HG03097 (cell line): ENCODE results near the gene KRTAP5-1.

ENCODE experiments used
- ATAC-seq: cut with Tn5 transposase; IDR thresholded peaks from one replicate; pipeline ENCODE4 v1.9.1; 2021; ENCODE audit not compliant: unreplicated experiment, low FRiP score

The KRTAP5-1 gene

DNA sequence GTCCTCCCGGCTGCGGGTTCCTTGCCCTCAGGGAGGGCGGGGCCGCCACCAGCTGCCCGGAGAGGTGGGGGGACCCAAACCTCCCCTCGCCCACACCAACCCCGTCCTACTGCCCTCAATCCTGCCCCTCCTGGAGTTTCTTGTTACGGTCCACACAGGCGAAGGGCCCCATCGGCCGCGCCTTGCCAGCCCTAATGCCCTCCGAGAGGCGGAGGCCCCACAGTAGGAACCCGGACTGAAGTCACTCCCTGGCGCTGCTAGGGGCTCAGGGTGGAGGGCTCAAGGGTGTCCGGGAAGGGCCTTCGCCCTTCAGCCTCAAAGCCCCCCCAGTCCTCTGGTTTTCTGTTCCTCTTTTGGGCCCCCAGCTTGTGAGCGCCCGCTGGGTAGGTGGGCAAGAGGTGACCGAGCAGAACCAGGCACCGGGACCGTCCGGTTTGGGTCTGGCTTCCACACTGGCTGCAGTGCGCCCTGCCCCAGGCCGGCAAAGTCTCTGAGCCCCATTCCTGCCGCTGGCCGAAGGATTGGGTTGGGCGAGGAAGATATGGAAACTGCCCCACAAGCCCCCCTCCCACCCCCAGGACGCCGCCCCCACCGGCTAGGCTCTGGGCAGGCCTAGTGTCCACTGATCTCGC is 37.5 kb downstream of the KRTAP5-1 start:
- ATAC-seq, result no peak

DNA sequence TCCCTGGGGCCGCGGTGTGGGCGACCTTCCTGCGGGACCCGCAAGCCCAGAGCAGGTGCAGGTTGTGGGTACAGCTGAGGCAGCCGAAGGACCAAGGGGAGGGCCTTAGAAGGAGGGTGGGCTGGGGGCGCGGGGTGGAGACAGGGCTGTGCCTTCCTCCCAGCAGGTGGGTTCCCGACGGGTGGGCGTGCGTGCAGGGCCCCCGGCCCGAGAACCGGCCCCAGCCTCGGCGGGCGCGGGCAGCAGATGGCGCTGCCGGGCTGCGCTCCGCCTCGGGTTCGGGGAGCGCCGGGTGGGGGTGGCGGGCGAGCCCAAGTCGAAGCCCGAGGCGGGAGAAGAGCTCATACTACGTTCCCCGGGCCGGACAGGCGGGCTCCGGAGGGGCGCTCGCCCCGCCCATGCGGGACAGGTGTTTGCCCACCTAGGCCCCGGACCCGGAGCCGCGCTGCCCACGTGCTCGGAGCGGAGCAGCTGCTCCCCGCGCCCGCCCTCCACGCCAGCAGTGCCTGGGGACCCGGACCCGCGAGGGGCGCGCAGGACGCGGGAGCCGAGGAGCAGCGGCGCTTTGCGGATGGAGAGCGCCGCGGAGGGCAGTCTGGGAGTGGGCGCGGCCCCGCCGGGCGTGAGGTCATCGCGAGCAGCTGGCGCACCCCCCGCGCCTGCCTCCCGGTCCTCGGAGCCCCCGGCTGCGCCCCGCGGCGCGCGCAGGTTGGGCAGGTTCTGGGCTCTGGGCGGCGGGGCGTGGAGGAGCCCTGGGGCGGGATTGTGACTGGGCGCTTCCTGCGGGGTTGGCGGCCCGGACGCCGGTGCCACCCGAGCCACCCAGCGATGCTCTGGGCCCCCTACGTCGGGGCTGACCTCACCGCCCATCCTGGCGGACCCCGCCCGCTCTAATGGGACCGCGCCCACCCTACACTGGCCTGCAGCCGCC is 38.3 kb downstream of the KRTAP5-1 start:
- ATAC-seq, result no peak

DNA sequence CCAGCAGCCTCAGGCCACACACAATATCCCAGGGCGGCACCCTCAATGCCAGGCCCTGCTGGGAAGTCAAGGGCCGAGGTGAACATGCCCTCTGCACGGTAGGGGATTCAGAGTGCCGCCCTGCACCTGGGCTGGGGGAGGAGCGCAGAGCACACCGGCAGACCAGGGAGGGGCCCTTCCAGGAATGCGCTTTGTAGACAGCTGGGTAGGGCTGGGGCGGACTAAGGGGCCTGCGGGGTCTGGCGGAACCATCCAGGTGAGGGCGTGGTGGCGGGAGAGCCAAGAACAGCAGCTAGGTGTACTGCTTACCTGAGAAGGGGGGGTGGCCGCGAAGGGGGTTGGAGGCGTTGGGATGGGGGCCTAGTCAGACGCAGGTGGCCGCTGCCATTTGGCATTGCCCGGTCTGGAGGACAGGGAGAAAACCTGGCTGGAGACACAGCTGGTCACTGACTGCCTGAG is 39.0 kb downstream of the KRTAP5-1 start:
- ATAC-seq, result no peak

DNA sequence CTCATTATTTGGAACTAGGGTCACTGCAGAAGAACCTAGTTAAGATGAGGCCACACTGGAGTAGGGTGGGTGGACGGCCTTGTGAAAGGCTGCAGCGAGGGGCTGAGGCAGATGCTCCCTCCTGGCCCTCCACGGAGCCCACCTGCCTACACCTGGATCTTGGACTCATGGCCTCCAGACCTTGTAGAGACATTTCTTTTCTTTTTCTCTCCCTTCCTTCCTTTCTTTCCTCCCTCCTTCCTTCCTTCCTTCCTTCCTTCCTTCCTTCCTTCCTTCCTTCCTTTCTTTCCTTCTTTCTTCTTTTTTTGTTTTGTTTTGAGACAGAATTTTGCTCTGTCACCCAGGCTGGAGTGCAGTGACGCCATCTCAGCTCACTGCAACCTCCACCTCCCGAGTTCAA is 39.7 kb downstream of the KRTAP5-1 start:
- no peak for ATAC-seq

DNA sequence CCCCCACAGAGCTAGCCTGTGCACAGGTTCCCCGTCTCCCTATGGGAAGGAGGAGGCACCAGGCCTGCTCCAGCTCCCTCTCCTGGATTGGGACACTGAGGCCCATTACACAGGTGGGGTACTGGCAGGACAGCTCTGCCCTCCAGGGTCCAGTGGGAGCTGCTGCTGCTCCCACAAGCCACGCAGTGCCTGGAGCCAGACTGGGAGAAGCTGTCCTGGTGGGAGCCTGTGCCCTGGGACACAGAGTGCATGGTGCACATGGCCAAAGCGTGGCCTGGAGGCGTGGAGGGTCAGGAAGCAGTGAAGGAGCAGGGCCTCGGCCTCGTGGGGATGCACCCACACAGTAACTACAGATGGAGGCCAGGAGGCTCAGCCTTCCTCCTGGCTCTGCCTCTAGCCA is 40.5 kb downstream of the KRTAP5-1 start:
- ATAC-seq, result no peak

DNA sequence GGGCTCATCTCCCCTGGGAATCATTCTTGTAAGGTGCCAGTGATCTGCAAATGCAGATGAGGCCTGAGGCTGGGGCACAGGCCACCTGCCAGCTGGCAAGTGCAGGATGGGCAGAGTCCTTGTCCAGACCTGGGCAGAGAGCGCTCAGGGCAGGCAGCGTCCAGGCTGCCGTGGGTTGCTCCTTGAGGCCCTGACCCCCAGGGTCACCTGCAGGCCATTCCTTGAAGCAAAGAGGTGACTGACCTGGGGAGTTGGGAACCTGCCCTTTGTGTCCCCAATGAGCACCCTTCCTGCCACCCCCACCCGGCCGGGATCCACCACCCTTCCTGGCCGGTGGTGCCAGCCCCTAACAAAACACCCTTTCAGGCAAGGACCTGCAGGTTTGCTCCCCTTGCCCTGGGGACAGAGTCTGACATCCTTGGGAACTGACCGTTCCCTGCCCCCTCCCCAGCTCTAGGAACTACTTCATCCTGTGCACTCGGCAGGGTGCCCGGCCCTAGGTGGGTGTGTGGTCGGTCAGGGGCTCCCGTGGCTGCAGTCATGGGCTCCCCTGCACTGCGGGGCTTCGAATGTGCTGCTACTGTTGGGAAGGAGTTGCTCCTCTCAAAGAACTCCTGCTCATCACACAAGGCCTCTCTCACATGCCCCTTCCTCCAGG is 41.3 kb downstream of the KRTAP5-1 start:
- no peak for ATAC-seq

DNA sequence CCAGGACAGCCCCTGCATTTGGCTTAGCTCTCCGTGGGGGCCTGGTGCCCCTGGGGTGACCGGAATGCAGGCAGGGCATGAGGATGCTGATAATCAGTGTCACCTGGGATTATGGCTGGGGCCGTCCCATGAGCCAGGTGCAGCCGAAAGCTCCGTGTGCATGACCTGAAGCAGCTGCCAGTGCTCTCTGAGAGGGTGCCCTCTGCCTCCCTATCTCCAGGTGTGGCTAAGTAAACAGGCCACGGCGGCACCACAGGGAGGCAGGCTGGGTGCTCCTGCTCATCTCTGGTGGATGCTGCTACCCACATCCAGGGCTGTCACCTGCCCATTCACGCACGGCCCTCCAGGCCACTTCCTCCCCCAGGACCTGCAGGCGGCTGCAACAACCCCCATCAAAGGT is 42.8 kb downstream of the KRTAP5-1 start:
- no peak for ATAC-seq

DNA sequence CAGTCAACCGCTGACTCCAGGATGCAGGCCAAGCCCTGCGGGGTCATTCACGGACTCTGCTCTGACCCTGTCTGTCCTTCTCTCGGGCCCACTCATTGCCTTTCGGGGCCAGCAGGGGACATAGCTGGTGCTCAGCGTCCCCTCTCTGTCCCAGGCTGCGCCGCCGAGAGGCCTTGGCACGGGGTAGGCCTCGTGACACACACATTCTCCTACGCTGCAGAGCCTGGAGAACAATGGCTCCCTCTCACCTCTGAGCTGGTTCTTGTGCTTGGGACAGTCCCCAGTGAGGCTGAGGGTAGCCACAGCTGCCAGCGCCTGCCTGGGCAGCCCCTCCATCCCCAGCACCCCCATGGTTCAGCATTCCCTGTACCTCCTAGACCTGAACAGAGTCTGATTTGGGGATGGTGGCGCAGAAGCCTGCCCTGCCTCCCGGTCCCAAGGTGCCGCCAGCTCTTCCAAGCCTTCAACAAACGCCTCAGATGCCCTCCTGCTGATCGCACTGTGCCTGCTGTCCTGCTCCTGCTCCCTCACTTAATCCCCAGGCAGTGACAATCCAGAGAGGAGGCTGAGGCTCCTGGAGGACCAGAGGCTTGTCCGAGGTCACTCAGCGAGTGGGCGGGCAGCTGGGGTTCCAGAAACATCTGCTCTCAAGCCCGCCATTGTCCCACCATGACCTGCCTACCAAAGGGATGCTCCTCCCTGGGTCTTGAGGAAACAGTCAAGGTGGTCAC is 43.4 kb downstream of the KRTAP5-1 start:
- ATAC-seq, result no peak

DNA sequence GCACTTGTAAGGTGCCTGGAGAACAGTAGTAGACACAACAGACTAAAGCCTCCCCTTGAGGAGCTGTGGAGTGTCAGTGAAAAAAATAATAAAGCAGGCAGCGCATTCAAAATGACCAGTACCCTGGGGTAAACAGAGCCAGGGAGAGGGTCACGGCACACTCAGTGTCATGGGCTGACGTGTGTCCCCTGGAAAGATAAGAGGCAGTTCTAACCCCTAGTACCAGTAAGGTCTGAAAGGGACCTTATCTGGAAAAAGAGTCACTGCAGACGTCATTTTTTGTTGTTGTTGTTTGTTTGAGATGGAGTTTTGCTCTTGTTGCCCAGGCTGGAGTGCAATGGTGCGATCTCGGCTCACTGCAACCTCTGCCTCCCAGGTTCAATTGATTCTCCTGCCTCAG is 45.0 kb downstream of the KRTAP5-1 start:
- no peak for ATAC-seq

DNA sequence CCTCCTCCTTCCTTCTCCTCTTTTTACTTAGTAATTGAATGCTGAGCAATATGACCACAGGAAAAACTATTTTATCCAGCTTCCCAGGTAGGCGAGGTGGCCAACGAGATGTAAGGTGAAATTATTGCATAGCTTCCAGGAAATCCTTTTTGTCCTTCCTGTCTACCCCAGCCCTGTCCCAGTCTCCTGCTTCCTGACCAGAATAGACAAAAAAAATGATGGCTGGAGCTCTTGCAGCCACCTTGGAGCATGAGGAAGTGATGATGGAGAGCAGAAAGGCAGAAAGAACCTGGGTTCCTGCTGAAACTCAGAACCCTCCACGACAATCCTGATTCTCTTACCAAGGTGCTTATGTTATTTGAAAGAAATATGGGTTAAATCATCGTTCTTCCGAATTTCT is 46.9 kb downstream of the KRTAP5-1 start:
- no peak for ATAC-seq

DNA sequence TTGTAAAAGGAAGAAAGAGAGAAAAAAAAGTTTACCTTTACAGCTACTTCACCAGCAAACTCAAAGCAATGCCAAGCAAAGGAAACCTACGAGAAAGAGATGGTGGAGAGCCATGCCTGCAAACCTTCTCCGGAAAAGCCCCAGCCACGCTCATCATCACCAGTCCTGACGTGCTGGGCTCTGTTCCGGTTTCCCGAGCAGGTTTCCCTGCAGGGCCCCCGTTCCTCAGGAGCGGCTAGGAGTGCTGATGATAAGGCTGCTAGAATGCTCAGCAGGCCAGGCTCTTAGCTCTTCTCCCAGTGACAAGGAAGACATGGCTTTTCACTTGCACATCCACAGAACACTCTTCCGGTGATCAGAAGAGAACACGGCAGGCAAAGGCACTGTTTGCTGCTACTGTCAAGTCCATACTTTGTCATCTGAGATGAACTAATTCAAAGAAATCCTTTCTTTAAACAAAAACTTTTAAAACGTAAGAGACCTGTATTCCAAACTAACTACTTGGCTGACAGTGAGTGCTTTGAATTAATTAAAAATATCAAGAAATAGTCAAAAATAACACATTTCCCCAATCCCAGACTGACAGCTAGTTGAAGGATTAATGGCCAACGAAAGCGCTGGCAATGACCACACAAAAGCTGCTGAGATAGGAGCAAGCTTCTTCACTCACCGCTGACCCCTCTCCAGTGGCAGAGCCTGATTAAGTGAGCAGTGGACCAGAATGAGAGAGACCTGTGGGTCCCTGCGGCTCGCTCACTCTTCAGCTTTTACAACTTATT is 48.8 kb downstream of the KRTAP5-1 start:
- no peak for ATAC-seq

DNA sequence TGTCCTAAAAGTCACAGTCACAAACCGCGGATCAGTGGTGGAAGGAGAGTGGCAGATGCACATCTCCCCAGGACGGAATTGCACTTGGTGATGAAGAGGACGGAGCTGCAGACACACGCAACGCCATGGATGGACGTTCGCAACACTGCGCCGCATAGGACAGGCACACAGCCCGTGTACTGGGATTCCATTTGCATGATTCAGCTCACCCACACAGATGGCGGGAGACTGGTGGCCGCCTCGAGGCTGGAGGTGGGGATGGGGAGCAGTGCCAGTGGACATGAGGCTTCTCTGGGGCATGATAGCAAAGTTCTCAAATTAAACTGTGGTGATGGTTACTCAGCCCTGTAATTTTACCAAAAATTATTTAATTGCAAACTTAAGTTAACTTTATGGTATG is 50.4 kb downstream of the KRTAP5-1 start:
- ATAC-seq, result no peak
